Left ventricle myocardium inferior (tissue), 1 donor: ENCODE data around the gene IDI2. TPM values are rescaled to one million over a fixed set of nuclear protein-coding genes. Genes with fewer than 3 reads are reported as not detected.
"Not testable (repeated sequence)": the region's sequence is repeated elsewhere in the genome, so short reads cannot be mapped to it uniquely, and the experiment has no call there.

ENCODE experiments used
- DNase-seq: peaks from one replicate; pipeline ENCODE4 v3.0.0-alpha.2; 2020
- H3K27ac ChIP-seq: fragments of 200-600 bp; replicated peaks from 2 replicates; pipeline ENCODE4 v1.8.0; 2021
- H3K27me3 ChIP-seq: fragments of 200-600 bp; 2 replicates; pipeline ENCODE4 v1.8.0; 2021; ENCODE audit warnings: low read depth
- H3K36me3 ChIP-seq: fragments of 200-600 bp; 2 replicates; pipeline ENCODE4 v1.8.0; 2021
- H3K4me1 ChIP-seq: fragments of 200-600 bp; 2 replicates; pipeline ENCODE4 v1.8.0; 2021
- H3K4me3 ChIP-seq: fragments of 200-600 bp; 2 replicates; pipeline ENCODE4 v1.8.0; 2021; ENCODE audit warnings: mild to moderate bottlenecking, moderate library complexity
- H3K9me3 ChIP-seq: fragments of 200-600 bp; replicated peaks from 2 replicates; pipeline ENCODE4 v1.8.0; 2021
- CTCF ChIP-seq: fragments of 200-600 bp; IDR thresholded peaks from 2 replicates; pipeline ENCODE4 v1.8.0; 2021; ENCODE audit warnings: antibody characterized with exemption, mild to moderate bottlenecking, borderline replicate concordance
- intact Hi-C: fragments of 100-400 bp; cut with micrococcal nuclease; formaldehyde crosslinking; loops from one replicate; pipeline ENCODE4 v1.11.0; 2022
- total RNA-seq: library from RNA; stranded (reverse); fragmentation: NEBNext Ultra II Directional; extraction: Animal tissue kit (Norgen Biotek cat#: 25700); gene quantifications from one replicate; pipeline ENCODE4 v1.2.1, GENCODE V29; 2021
- donor health status: DM: no; HTN: yes; CAD: no; lungs with severe emphysema.

The IDI2 gene
- total RNA-seq, 1 donor from 2014 or later: 0.33 TPM

GRCh38 chr10:1015688-1016087, 10.0 kb downstream of the IDI2 start:
- H3K4me1 ChIP-seq: no peaks in the 10 kb centered on the region
- H3K36me3 ChIP-seq: peaks cover 88% of the 10 kb centered on the region
- no peak overlapping the region for H3K4me3 ChIP-seq
- H3K27me3 ChIP-seq: no peaks in the 10 kb centered on the region
- no peaks in the 10 kb centered on the region for H3K9me3 ChIP-seq
- TF ChIP-seq CTCF: no peak
- no peak overlapping the region for H3K27ac ChIP-seq
- intact Hi-C loops: no loop called here
- no peak for DNase-seq

GRCh38 chr10:1011696-1012095, 14.0 kb downstream of the IDI2 start:
- Histone ChIP-seq H3K4me1 (no peaks in the 10 kb centered on the region), H3K4me3 (no peak overlapping the region), H3K27me3 (no peaks in the 10 kb centered on the region), H3K9me3 (no peaks in the 10 kb centered on the region), H3K36me3 (peaks cover 94% of the 10 kb centered on the region), H3K27ac (no peak overlapping the region)
- intact Hi-C loops: no loop called here
- no peak for DNase-seq
- TF ChIP-seq CTCF: no peak

GRCh38 chr10:1010703-1011102, 15.0 kb downstream of the IDI2 start:
- H3K4me3 ChIP-seq: no peak overlapping the region
- peaks cover 94% of the 10 kb centered on the region for H3K36me3 ChIP-seq
- intact Hi-C loops: no loop called here
- no peak overlapping the region for H3K27ac ChIP-seq
- no peak for DNase-seq
- H3K9me3 ChIP-seq: no peaks in the 10 kb centered on the region
- no peaks in the 10 kb centered on the region for H3K4me1 ChIP-seq
- no peak for TF ChIP-seq CTCF
- H3K27me3 ChIP-seq: no peaks in the 10 kb centered on the region

GRCh38 chr10:1009947-1010346, 15.7 kb downstream of the IDI2 start:
- intact Hi-C loops: not testable (repeated sequence)

GRCh38 chr10:1009071-1009494, 16.6 kb downstream of the IDI2 start:
- Histone ChIP-seq H3K4me1 (no peaks in the 10 kb centered on the region), H3K36me3 (peaks cover 98% of the 10 kb centered on the region), H3K9me3 (no peaks in the 10 kb centered on the region), H3K27me3 (no peaks in the 10 kb centered on the region), H3K4me3 (no peak overlapping the region), H3K27ac (no peak overlapping the region)
- intact Hi-C loops: no loop called here
- no peak for DNase-seq
- no peak for TF ChIP-seq CTCF

More at GRCh38 chr10:1009947-1010346, 15.7 kb downstream of the IDI2 start:
- not testable (repeated sequence) for DNase-seq, H3K9me3 ChIP-seq, H3K4me1 ChIP-seq, H3K4me3 ChIP-seq, H3K27me3 ChIP-seq, H3K27ac ChIP-seq
- H3K36me3 ChIP-seq: peaks cover 98% of the 10 kb centered on the region

GRCh38 chr10:1007583-1007982, 18.1 kb downstream of the IDI2 start:
- TF ChIP-seq CTCF: no peak
- intact Hi-C loops: no loop called here
- H3K4me1 ChIP-seq: no peaks in the 10 kb centered on the region
- H3K27me3 ChIP-seq: no peaks in the 10 kb centered on the region
- no peak overlapping the region for H3K4me3 ChIP-seq
- no peak overlapping the region for H3K27ac ChIP-seq
- DNase-seq: no peak
- H3K9me3 ChIP-seq: peaks cover 11% of the 10 kb centered on the region
- peaks cover 98% of the 10 kb centered on the region for H3K36me3 ChIP-seq
